Hepatocyte (in vitro differentiated cells): ENCODE data around the gene PIK3C2G. TPM values are rescaled to one million over a fixed set of nuclear protein-coding genes. Genes with fewer than 3 reads are reported as not detected.

Experiments used
- DNase-seq: peaks from one replicate; pipeline ENCODE4 v3.0.0-alpha.2; 2016; ENCODE audit warnings: low spot score
- H2AFZ ChIP-seq: fragments of 200-600 bp; sonication (generic); 2 replicates; pipeline ENCODE4 v1.6.0; 2016; ENCODE audit warnings: antibody characterized with exemption, mild to moderate bottlenecking
- H3K27ac ChIP-seq: fragments of 200-600 bp; sonication (generic); 2 replicates; pipeline ENCODE4 v1.5.1; 2016; ENCODE audit warnings: mild to moderate bottlenecking
- H3K27me3 ChIP-seq: fragments of 200-600 bp; sonication (generic); 2 replicates; pipeline ENCODE4 v1.6.1; 2016
- H3K36me3 ChIP-seq: fragments of 200-600 bp; sonication (generic); replicated peaks from 2 replicates; pipeline ENCODE4 v1.5.1; 2016; ENCODE audit warnings: low read depth; ENCODE audit not compliant: insufficient read depth
- H3K4me1 ChIP-seq: fragments of 200-600 bp; sonication (generic); 2 replicates; pipeline ENCODE4 v1.5.1; 2016; ENCODE audit warnings: mild to moderate bottlenecking, moderate library complexity; ENCODE audit not compliant: insufficient read depth
- H3K4me2 ChIP-seq: fragments of 200-600 bp; sonication (generic); 2 replicates; pipeline ENCODE4 v1.6.0; 2016
- H3K4me3 ChIP-seq: fragments of 200-600 bp; sonication (generic); 2 replicates; pipeline ENCODE4 v1.5.1; 2016; ENCODE audit warnings: mild to moderate bottlenecking
- H3K79me2 ChIP-seq: fragments of 200-600 bp; sonication (generic); 2 replicates; pipeline ENCODE4 v1.6.0; 2017; ENCODE audit warnings: mild to moderate bottlenecking
- H3K9me2 ChIP-seq: fragments of 200-600 bp; sonication (generic); replicated peaks from 2 replicates; pipeline ENCODE4 v1.6.0; 2017; ENCODE audit warnings: mild to moderate bottlenecking; ENCODE audit not compliant: insufficient read depth
- H3K9me3 ChIP-seq: fragments of 200-600 bp; sonication (generic); 2 replicates; pipeline ENCODE4 v1.5.1; 2016; ENCODE audit warnings: low read depth, mild to moderate bottlenecking
- H4K20me1 ChIP-seq: fragments of 200-600 bp; sonication (generic); 2 replicates; pipeline ENCODE4 v1.6.0; 2016; ENCODE audit warnings: mild to moderate bottlenecking; ENCODE audit not compliant: insufficient read depth, poor library complexity, severe bottlenecking
- CTCF ChIP-seq: fragments of 200-600 bp; sonication (generic); IDR thresholded peaks from 2 replicates; pipeline ENCODE4 v1.5.1; 2016; ENCODE audit warnings: antibody characterized with exemption, mild to moderate bottlenecking; ENCODE audit not compliant: poor library complexity
- EZH2 ChIP-seq: fragments of 200-600 bp; sonication (generic); IDR thresholded peaks from 2 replicates; pipeline ENCODE4 v1.6.1; 2016; ENCODE audit warnings: antibody characterized with exemption, mild to moderate bottlenecking, borderline replicate concordance
- EZH2phosphoT487 ChIP-seq: fragments of 200-600 bp; sonication (generic); IDR thresholded peaks from one replicate; pipeline ENCODE4 v1.6.1; 2018; ENCODE audit warnings: antibody characterized with exemption, mild to moderate bottlenecking, low read depth, moderate library complexity; ENCODE audit not compliant: unreplicated experiment, severe bottlenecking
- WGBS: methylation state at CpG from one replicate; pipeline ENCODE4 v1.1.6; 2016; ENCODE audit warnings: low lambda C conversion rate; ENCODE audit errors: missing lambda C conversion rate; 5-methylcytosine and 5-hydroxymethylcytosine counted together
- polyA plus RNA-seq: library from polyadenylated mRNA; unstranded; fragments of >200 nt; fragmentation: Nextera tagmentation; extraction: Ambion mirVana; gene quantifications from 2 replicates; pipeline ENCODE4 v1.2.1, GENCODE V29; 2016
- total RNA-seq: library from RNA; depleted of rRNA; stranded (reverse); fragments of >200 nt; gene quantifications from 2 replicates; pipeline ENCODE4 v1.2.3, GENCODE V29; 2014

Gene PIK3C2G
- total and polyA plus RNA-seq, 2 experiments from 2014 or later: 3.5 to 6.7 TPM

GRCh38 chr12:18681818-18682217 lies 420.5 kb downstream of the PIK3C2G start:
- Histone ChIP-seq H4K20me1 (no peaks in the 10 kb centered on the region), H3K27me3 (no peaks in the 10 kb centered on the region), H3K36me3 (no peaks in the 10 kb centered on the region), H3K79me2 (no peaks in the 10 kb centered on the region), H3K9me3 (no peaks in the 10 kb centered on the region), H3K9me2 (no peaks in the 10 kb centered on the region), H3K4me3 (no peak overlapping the region), H2AFZ (no peak overlapping the region), H3K4me2 (no peak overlapping the region), H3K27ac (no peak overlapping the region), H3K4me1 (peaks cover 7% of the 10 kb centered on the region)
- 58% methylated on average over 3 of the region's 3 CpGs for WGBS
- DNase-seq: no peak
- TF ChIP-seq EZH2 (no peak), CTCF (no peak), EZH2phosphoT487 (no peak)

- Histone ChIP-seq H3K4me3 (no peak overlapping the region), H3K36me3 (no peaks in the 10 kb centered on the region), H3K79me2 (no peaks in the 10 kb centered on the region), H3K27ac (no peak overlapping the region), H3K9me3 (no peaks in the 10 kb centered on the region), H3K4me1 (no peaks in the 10 kb centered on the region), H3K4me2 (no peak overlapping the region), H2AFZ (no peak overlapping the region), H4K20me1 (no peaks in the 10 kb centered on the region), H3K27me3 (no peaks in the 10 kb centered on the region), H3K9me2 (no peaks in the 10 kb centered on the region)
- TF ChIP-seq EZH2phosphoT487: no peak
- TF ChIP-seq CTCF: no peak
- no peak for DNase-seq
- WGBS: 100% methylated on average over 2 of the region's 2 CpGs
Measured at GRCh38 chr12:18683327-18684013, 422.2 kb downstream of the PIK3C2G start.

GRCh38 chr12:18684430-18684829 lies 423.1 kb downstream of the PIK3C2G start:
- no peaks in the 10 kb centered on the region for H4K20me1 ChIP-seq
- H3K9me3 ChIP-seq: no peaks in the 10 kb centered on the region
- no peak for DNase-seq
- no peaks in the 10 kb centered on the region for H3K4me1 ChIP-seq
- H3K27ac ChIP-seq: no peak overlapping the region
- H2AFZ ChIP-seq: no peak overlapping the region
- TF ChIP-seq CTCF (no peak), EZH2 (no peak), EZH2phosphoT487 (no peak)
- no peaks in the 10 kb centered on the region for H3K27me3 ChIP-seq
- H3K79me2 ChIP-seq: no peaks in the 10 kb centered on the region
- no peaks in the 10 kb centered on the region for H3K36me3 ChIP-seq
- H3K4me3 ChIP-seq: no peak overlapping the region
- no peaks in the 10 kb centered on the region for H3K9me2 ChIP-seq
- 94% methylated on average over 1 of the region's 1 CpG for WGBS
- no peak overlapping the region for H3K4me2 ChIP-seq

- no peak for TF ChIP-seq EZH2phosphoT487
- Histone ChIP-seq H3K4me3 (no peak overlapping the region), H3K9me3 (no peaks in the 10 kb centered on the region), H3K27ac (peak overlapping the region; percentile 46), H2AFZ (no peak overlapping the region), H3K9me2 (no peaks in the 10 kb centered on the region), H3K27me3 (no peaks in the 10 kb centered on the region), H3K4me1 (no peaks in the 10 kb centered on the region), H3K4me2 (no peak overlapping the region), H3K79me2 (no peaks in the 10 kb centered on the region), H3K36me3 (no peaks in the 10 kb centered on the region), H4K20me1 (no peaks in the 10 kb centered on the region)
- peak; percentile 23 for DNase-seq
- 71% methylated on average over 3 of the region's 3 CpGs for WGBS
Measured at GRCh38 chr12:18689771-18690170, 428.5 kb downstream of the PIK3C2G start.
